K562 (cell line): ENCODE data around the gene HPN. TPM values are rescaled to one million over a fixed set of nuclear protein-coding genes. Genes with fewer than 3 reads are reported as not detected.
A peak's percentile ranks its signal among the peaks of the same experiment; 100 is the strongest.

Experiments used
- ATAC-seq: fragments of 200-7000 bp; cut with Tn5 transposase; 3 replicates; pipeline ENCODE4 v1.9.1; 2020; ENCODE audit warnings: moderate library complexity
- Bru-seq: library from RNA; stranded (reverse); fragments of 400-500 nt; gene quantifications from one replicate; lab custom pipeline; 2021; lab: Mats Ljungman, UMichigan
- BruChase-seq, 2 experiments: library from RNA; stranded (reverse); fragments of 400-500 nt; gene quantifications; one replicate each; lab custom pipeline; 2021; lab: Mats Ljungman, UMichigan
- BruUV-seq: library from RNA; stranded (reverse); fragments of 400-500 nt; replicated peaks from 2 replicates; lab custom pipeline; 2021; lab: Mats Ljungman, UMichigan
- CTCF ChIA-PET: fragments of 300-600 bp; formaldehyde crosslinking; extraction: SDS; loops from one replicate; lab custom pipeline; 2021; ENCODE audit warnings: low intra/inter-chr PET ratio; lab: Yijun Ruan, JAX
- POLR2A ChIA-PET: fragments of 300-600, 350-650 bp; sonication (Branson Sonifier 250); formaldehyde crosslinking; extraction: SDS; loops from one replicate; lab custom pipeline; 2021; ENCODE audit warnings: antibody characterized with exemption, inconsistent platforms; lab: Yijun Ruan, JAX
- DNase-seq, 4 experiments: peaks; one replicate each; pipeline versions ENCODE4 v3.0.0 to v3.0.0-alpha.2; 2011 to 2018; ENCODE audit warnings: low spot score in 3 of 4, mixed read lengths in 3 of 4; ENCODE audit errors: extremely low read depth in 1 of 4
- FAIRE-seq: peaks from 2 replicates; lab custom pipeline; 2011; peaks lifted over from hg19 to GRCh38; lab: Jason Lieb, UNC
- H2AFZ ChIP-seq: 2 replicates; pipeline ENCODE4 v1.6.0; 2011; ENCODE audit warnings: low read depth, low read length, control low read depth, inconsistent platforms
- H3K27ac ChIP-seq: fragments of 200-600 bp; 3 replicates; pipeline ENCODE4 v1.8.0; 2011; ENCODE audit warnings: low read depth, mild to moderate bottlenecking, control low read depth, inconsistent platforms, low read length, moderate library complexity, mixed read lengths; ENCODE audit errors: extremely low read depth
- H3K27me3 ChIP-seq, 2 experiments: fragments of 300-600 bp in 1 of 2; 2 replicates in 1 of 2; 3 replicates in 1 of 2; pipeline versions ENCODE4 v1.6.0 to v1.8.0; 2011; ENCODE audit warnings: inconsistent platforms in 2 of 2, low read length in 2 of 2, mild to moderate bottlenecking in 1 of 2, mixed read lengths in 1 of 2, moderate library complexity in 1 of 2; ENCODE audit not compliant: control insufficient read depth in 2 of 2, insufficient read depth in 2 of 2
- H3K36me3 ChIP-seq: fragments of 300-600 bp; 3 replicates; pipeline ENCODE4 v1.8.0; 2011; ENCODE audit warnings: mild to moderate bottlenecking, low read length, inconsistent platforms; ENCODE audit not compliant: control insufficient read depth, insufficient read depth
- H3K4me1 ChIP-seq, 2 experiments: fragments of 200-600 bp in 1 of 2; replicated peaks in 1 of 2; 2 replicates in 1 of 2; 3 replicates in 1 of 2; pipeline versions ENCODE4 v1.5.1 to v1.8.0; 2011; ENCODE audit warnings: inconsistent platforms in 2 of 2, low read length in 2 of 2, mild to moderate bottlenecking in 1 of 2, mixed read lengths in 1 of 2, moderate library complexity in 1 of 2; ENCODE audit not compliant: control insufficient read depth in 2 of 2, insufficient read depth in 2 of 2
- H3K4me2 ChIP-seq: 2 replicates; pipeline ENCODE4 v1.6.1; 2011; ENCODE audit warnings: low read length, control low read depth, inconsistent platforms, mixed read lengths; ENCODE audit not compliant: insufficient read depth
- H3K4me3 ChIP-seq: fragments of 200-600 bp; sonication (generic), shearing (Covaris generic); 2 replicates; pipeline ENCODE4 v1.5.1; 2016; ENCODE audit warnings: control low read depth, inconsistent platforms
- H3K79me2 ChIP-seq: fragments of 200-600 bp; 3 replicates; pipeline ENCODE4 v1.8.0; 2011; ENCODE audit warnings: low read length, inconsistent platforms; ENCODE audit not compliant: control insufficient read depth, insufficient read depth
- H3K9ac ChIP-seq, 2 experiments: 2 replicates each; pipeline versions ENCODE4 v1.6.0 to v1.6.1; 2011; ENCODE audit warnings: low read depth in 2 of 2, low read length in 2 of 2, control low read depth in 1 of 2, inconsistent platforms in 1 of 2, mild to moderate bottlenecking in 1 of 2, mixed read lengths in 1 of 2; ENCODE audit not compliant: insufficient read depth in 1 of 2
- H3K9me1 ChIP-seq: one replicate; pipeline ENCODE4 v1.6.0; 2011; ENCODE audit warnings: inconsistent platforms, mild to moderate bottlenecking, low read length, moderate library complexity; ENCODE audit not compliant: control insufficient read depth, insufficient read depth
- H3K9me3 ChIP-seq: replicated peaks from 2 replicates; pipeline ENCODE4 v1.5.1; 2011; ENCODE audit warnings: low read depth, low read length, inconsistent platforms; ENCODE audit not compliant: control insufficient read depth, insufficient read depth
- H4K20me1 ChIP-seq: replicated peaks from 2 replicates; pipeline ENCODE4 v1.6.1; 2011; ENCODE audit warnings: low read length, inconsistent platforms, mixed read lengths; ENCODE audit not compliant: control insufficient read depth, insufficient read depth
- ATF2 ChIP-seq: sonication (generic); formaldehyde crosslinking; IDR thresholded peaks from 2 replicates; pipeline ENCODE4 v1.8.1; 2022; ENCODE audit warnings: missing genetic modification reagents
- BCL6 ChIP-seq: fragments of 250-450 bp; sonication (Bioruptor Pico); IDR thresholded peaks from 2 replicates; pipeline ENCODE4 v1.4.0; 2020
- CBX8 ChIP-seq: fragments of 200-600 bp; sonication (generic); IDR thresholded peaks from 2 replicates; pipeline ENCODE4 v1.6.1; 2012; ENCODE audit warnings: borderline replicate concordance, mixed run types, low read depth, mild to moderate bottlenecking, moderate library complexity, mixed read lengths, low read length, control low read depth, inconsistent platforms; ENCODE audit not compliant: poor library complexity, severe bottlenecking; ENCODE audit errors: extremely low read depth
- NFE2 ChIP-seq: IDR thresholded peaks from 2 replicates; pipeline ENCODE4 v1.6.1; 2014; ENCODE audit warnings: antibody characterized with exemption, low read depth
- NFXL1 ChIP-seq: fragments of 450-650 bp; formaldehyde crosslinking; IDR thresholded peaks from 2 replicates; pipeline ENCODE4 v1.4.0; 2021; ENCODE audit warnings: mild to moderate bottlenecking
- RBM17 ChIP-seq: fragments of 200-400 bp; formaldehyde crosslinking; IDR thresholded peaks from 2 replicates; pipeline ENCODE4 v1.6.1; 2017; ENCODE audit warnings: low read depth, mild to moderate bottlenecking, low read length, borderline replicate concordance
- ZNF174 ChIP-seq: fragments of 250-450 bp; sonication (Bioruptor Pico); IDR thresholded peaks from 2 replicates; pipeline ENCODE4 v1.4.0; 2020; ENCODE audit warnings: mild to moderate bottlenecking
- ZNF507 ChIP-seq: conservative IDR thresholded peaks from 2 replicates; pipeline ENCODE4 v1.6.1; 2017; ENCODE audit warnings: missing genetic modification characterization, missing compliant biosample characterization
- ZNF764 ChIP-seq: fragments of 250-450 bp; sonication (Bioruptor Pico); IDR thresholded peaks from 2 replicates; pipeline ENCODE4 v1.4.0; 2020; ENCODE audit warnings: low read depth, mild to moderate bottlenecking, moderate library complexity
- WGBS: fragments of 100-300 bp; shearing (Covaris generic); methylation state at CpG from one replicate; pipeline ENCODE4 v1.1.6; 2016; ENCODE audit warnings: low coverage, mixed read lengths; ENCODE audit not compliant: insufficient coverage; ENCODE audit errors: missing lambda C conversion rate; 5-methylcytosine and 5-hydroxymethylcytosine counted together
- in situ Hi-C: fragments of 300-500 bp; cut with MboI; formaldehyde crosslinking; loops from 4 replicates; pipeline ENCODE4 v1.15.0; 2018; ENCODE audit warnings: inconsistent platforms, mixed read lengths
- intact Hi-C: fragments of 100-400 bp; cut with micrococcal nuclease; formaldehyde crosslinking; loops from 2 replicates; pipeline ENCODE4 v1.14.2; 2022
- long read RNA-seq, 3 experiments: library from polyadenylated mRNA in 2 of 3; library from RNA in 1 of 3; unstranded in 2 of 3; stranded (forward) in 1 of 3; transcript quantifications; one replicate each; pipeline ENCODE4 v2.0.0, GENCODE V29; 2019 to 2022
- polyA minus RNA-seq, 3 experiments: library from RNA; depleted of rRNA, polyadenylated mRNA; stranded (reverse); fragments of >200 nt; gene quantifications; 2 replicates each; pipeline ENCODE4 v1.2.3, GENCODE V29; 2011
- polyA plus RNA-seq, 8 experiments: library from polyadenylated mRNA; depleted of rRNA in 4 of 8; stranded (reverse) in 5 of 8; unstranded in 3 of 8; fragments of >200 nt; fragmentation: Nextera tagmentation in 2 of 8; fragmentation: Illumina TruSeq in 1 of 8; extraction: Ambion mirVana in 2 of 8; extraction: Trizol in 1 of 8; gene quantifications; 2 replicates each; pipeline versions ENCODE4 v1.2.1 to v1.2.3, GENCODE V29; 2011 to 2014; ENCODE audit warnings: inconsistent platforms in 1 of 8, missing spikeins in 1 of 8
- total RNA-seq, 7 experiments: library from RNA; depleted of rRNA in 6 of 7; stranded (reverse); fragments of >200 nt in 6 of 7; fragmentation: Illumina TruSeq in 2 of 7; extraction: Trizol in 2 of 7; gene quantifications; 2 replicates each; pipeline versions ENCODE4 v1.2.1 to v1.2.3, GENCODE V29; 2011 to 2021; ENCODE audit warnings: low replicate concordance in 1 of 7
- TF ChIP-seq, protein P1 (sequence below): fragments of 450-650 bp; formaldehyde crosslinking; IDR thresholded peaks from 2 replicates; pipeline ENCODE4 v1.4.0; 2022; ENCODE audit warnings: missing genetic modification characterization
- TF ChIP-seq, protein P2 (sequence below), 2 experiments: fragments of 200-800 bp in 1 of 2; sonication (Bioruptor generic) in 1 of 2; sonication (generic) in 1 of 2; formaldehyde crosslinking in 1 of 2; IDR thresholded peaks in 1 of 2; conservative IDR thresholded peaks in 1 of 2; 2 replicates each; pipeline versions ENCODE4 v1.5.0 to v1.6.1; 2016 to 2020; ENCODE audit warnings: missing compliant biosample characterization in 1 of 2, missing genetic modification characterization in 1 of 2, missing genetic modification reagents in 1 of 2

Gene HPN
- 0.30 and 0.74 TPM in 2 replicates for total RNA-seq (2011; cell fraction: chromatin; rRNA removed; ENCODE audit: low replicate concordance)
- total RNA-seq (2011; cell fraction: nucleolus; rRNA removed), result 0.26 and 0.67 TPM in 2 replicates
- 0.59 and 0.99 TPM in 2 replicates for total RNA-seq (2011; cell fraction: nucleoplasm; rRNA removed)
- total RNA-seq (2014; rRNA removed) (not detected in 2 replicates), total RNA-seq (2014; rRNA removed; fragmentation: Illumina TruSeq; extraction: Trizol) (not detected in 2 replicates), total RNA-seq (2015; rRNA removed; fragmentation: Illumina TruSeq; extraction: Trizol) (0.15 TPM in 1 of 2 replicates, not detected in the other), total RNA-seq (2021) (0.20 and 0.36 TPM in 2 replicates), polyA plus RNA-seq (2011; rRNA removed) (0.10 and 0.11 TPM in 2 replicates), polyA plus RNA-seq (2014; fragmentation: Illumina TruSeq; extraction: Trizol) (not detected in 2 replicates), polyA plus RNA-seq (2014; fragmentation: Nextera tagmentation; extraction: Ambion mirVana) (not detected), polyA plus RNA-seq (2014; rRNA removed) (not detected in 2 replicates), polyA minus RNA-seq (2011; rRNA and poly(A)+ RNA removed) (not detected in 2 replicates), Bru-seq, nascent RNA (percentile 28 among the genes with signal in this experiment), BruChase-seq, experiment 1, labeled RNA remaining after a 2-hour chase (percentile 22 among the genes with signal in this experiment), BruChase-seq, experiment 2, labeled RNA remaining after a 6-hour chase (percentile 22 among the genes with signal in this experiment)
- 0.09 and 0.12 TPM in 2 replicates for polyA plus RNA-seq (2011; cell fraction: cytosol; rRNA removed)
- polyA plus RNA-seq (2011; cell fraction: nucleus; rRNA removed), result 0.63 and 1.3 TPM in 2 replicates
- 0.10 and 1.7 TPM in 2 replicates for polyA plus RNA-seq (2012)
- not detected in 2 replicates for polyA minus RNA-seq (2011; cell fraction: cytosol; rRNA and poly(A)+ RNA removed)
- polyA minus RNA-seq (2011; cell fraction: nucleus; rRNA and poly(A)+ RNA removed), result 0.27 and 0.56 TPM in 2 replicates
- long read RNA-seq, experiment 1, result 0 reads
- long read RNA-seq, experiment 2, result 0 reads
- long read RNA-seq, experiment 3, result 0 reads

- DNase-seq, result peak in 2 of 4 experiments; percentile 66 to 69
- TF ChIP-seq BCL6 (CRISPR knock-in tag) (no peak), CBX8 (no peak), RBM17 (no peak), NFXL1 (CRISPR knock-in tag) (no peak), ZNF174 (CRISPR knock-in tag) (no peak), NFE2 (no peak), ZNF507 (tag) (no peak), ZNF764 (no peak), ATF2 (CRISPR knock-in tag) (no peak)
- TF ChIP-seq, protein P1, sequence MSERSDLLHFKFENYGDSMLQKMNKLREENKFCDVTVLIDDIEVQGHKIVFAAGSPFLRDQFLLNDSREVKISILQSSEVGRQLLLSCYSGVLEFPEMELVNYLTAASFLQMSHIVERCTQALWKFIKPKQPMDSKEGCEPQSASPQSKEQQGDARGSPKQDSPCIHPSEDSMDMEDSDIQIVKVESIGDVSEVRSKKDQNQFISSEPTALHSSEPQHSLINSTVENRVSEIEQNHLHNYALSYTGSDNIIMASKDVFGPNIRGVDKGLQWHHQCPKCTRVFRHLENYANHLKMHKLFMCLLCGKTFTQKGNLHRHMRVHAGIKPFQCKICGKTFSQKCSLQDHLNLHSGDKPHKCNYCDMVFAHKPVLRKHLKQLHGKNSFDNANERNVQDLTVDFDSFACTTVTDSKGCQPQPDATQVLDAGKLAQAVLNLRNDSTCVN (CRISPR knock-in tag), result no peak
- TF ChIP-seq, protein P2, sequence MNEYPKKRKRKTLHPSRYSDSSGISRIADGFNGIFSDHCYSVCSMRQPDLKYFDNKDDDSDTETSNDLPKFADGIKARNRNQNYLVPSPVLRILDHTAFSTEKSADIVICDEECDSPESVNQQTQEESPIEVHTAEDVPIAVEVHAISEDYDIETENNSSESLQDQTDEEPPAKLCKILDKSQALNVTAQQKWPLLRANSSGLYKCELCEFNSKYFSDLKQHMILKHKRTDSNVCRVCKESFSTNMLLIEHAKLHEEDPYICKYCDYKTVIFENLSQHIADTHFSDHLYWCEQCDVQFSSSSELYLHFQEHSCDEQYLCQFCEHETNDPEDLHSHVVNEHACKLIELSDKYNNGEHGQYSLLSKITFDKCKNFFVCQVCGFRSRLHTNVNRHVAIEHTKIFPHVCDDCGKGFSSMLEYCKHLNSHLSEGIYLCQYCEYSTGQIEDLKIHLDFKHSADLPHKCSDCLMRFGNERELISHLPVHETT (CRISPR knock-in tag; conservative IDR thresholded peaks at IDR 0.05 in 1 of 2, IDR thresholded peaks at IDR 0.05 in 1 of 2), result no peak
- peak within 1 kb of the TSS; percentile 57 for H3K4me2 ChIP-seq
- no peaks in the 10 kb centered on the region for H3K27me3 ChIP-seq
- no peaks in the 10 kb centered on the region for H3K9me1 ChIP-seq
- FAIRE-seq, result no peak
- no peak within 1 kb of the TSS; the same call in 1 of the 2 replicates for H3K4me3 ChIP-seq
- H3K4me1 ChIP-seq, result peaks cover 21 to 40% of the 10 kb centered on the region in 2 experiments
- peak; percentile 5; the same call in 2 of the 3 replicates for ATAC-seq
- POLR2A ChIA-PET, result no interaction called here
- peak within 1 kb of the TSS; percentile 55 to 88; a peak in 3 of 4 replicates for H3K9ac ChIP-seq
- no peaks in the 10 kb centered on the region for H3K79me2 ChIP-seq
- peak within 1 kb of the TSS; percentile 86 for H2AFZ ChIP-seq
- no peaks in the 10 kb centered on the region for H4K20me1 ChIP-seq
- BruUV-seq, result no TSS peak
- no peaks in the 10 kb centered on the region for H3K9me3 ChIP-seq
- intact Hi-C loops (loop anchor here (10.0 kb wide), 1 partner anchor 53 kb away; no protein-coding TSS in a partner anchor), in situ Hi-C loops (no loop called here)
- H3K27ac ChIP-seq, result peak within 1 kb of the TSS; percentile 65
- 61% methylated on average over 5 of the region's 19 CpGs for WGBS
- H3K36me3 ChIP-seq, result no peaks in the 10 kb centered on the region
- CTCF ChIA-PET, result no interaction called here
These were observed at the start of gene HPN for GRCh38 chr19:35041548-35042055. Gene HPN, plus strand, starts transcription at chr19:35041721. Its CDS starts 786 bp downstream, at chr19:35042507.
